Posterior cingulate gyrus (tissue), 11 donors: ENCODE results near the gene PTF1A.
A peak's percentile ranks its signal among the peaks of the same experiment; 100 is the strongest.

ENCODE experiments used
- DNase-seq, 10 donors: peaks; one replicate each; pipeline versions ENCODE4 v3.0.0 to v3.0.0-alpha.2; 2020 to 2021; ENCODE audit warnings: mixed read lengths in 3 of 10
- intact Hi-C: fragments of 100-400 bp; cut with DNase I; formaldehyde crosslinking; loops from one replicate; pipeline ENCODE4 v1.15.1; 2023

Gene PTF1A

DNA sequence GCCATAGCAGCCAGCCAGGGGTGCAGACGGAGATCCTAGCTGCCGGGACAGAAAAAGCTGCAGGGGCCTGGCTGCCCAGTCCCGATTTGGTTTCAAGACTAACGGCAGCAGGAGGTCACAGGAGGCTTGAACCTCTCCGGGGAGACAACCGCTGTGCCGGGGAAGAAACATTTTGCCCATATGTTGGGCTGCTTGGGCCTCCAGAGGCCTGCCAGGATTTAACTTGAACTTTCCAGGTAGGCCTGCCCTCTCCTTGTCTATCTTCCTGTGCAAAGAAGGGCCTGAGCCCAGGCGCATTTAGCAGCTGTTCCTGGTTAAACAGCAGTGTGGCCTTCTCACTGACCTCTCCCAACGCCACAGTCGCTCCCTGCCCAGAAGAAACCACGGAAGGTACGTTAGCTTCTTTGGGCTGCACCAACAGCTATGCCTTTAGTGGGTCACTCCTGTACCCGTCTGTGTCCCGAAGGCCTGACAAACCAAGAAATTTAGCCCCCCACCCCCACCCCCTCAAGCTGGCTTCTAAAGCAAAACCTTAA, 17.1 kb upstream of the PTF1A start:
- intact Hi-C loops: no loop called here
- no peak for DNase-seq

DNA sequence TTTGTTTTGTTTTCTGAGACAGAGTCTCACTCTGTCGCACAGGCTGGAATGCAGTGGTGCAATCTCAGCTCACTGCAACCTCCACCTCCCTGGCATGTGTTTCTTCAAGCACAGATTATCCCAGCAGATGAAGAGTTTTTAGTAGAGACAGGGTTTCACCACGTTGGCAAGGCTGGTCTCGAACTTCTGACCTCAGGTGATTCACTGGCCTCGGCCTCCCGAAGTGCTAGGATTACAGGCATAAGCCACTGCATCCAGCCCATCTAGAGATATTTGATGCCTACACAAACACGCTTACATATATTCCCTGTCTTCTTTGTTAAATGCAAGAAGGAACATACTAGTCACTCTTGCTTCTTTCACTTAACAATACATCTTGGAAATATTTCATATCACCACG, 5.9 kb upstream of the PTF1A start:
- intact Hi-C loops: no loop called here
- no peak for DNase-seq

DNA sequence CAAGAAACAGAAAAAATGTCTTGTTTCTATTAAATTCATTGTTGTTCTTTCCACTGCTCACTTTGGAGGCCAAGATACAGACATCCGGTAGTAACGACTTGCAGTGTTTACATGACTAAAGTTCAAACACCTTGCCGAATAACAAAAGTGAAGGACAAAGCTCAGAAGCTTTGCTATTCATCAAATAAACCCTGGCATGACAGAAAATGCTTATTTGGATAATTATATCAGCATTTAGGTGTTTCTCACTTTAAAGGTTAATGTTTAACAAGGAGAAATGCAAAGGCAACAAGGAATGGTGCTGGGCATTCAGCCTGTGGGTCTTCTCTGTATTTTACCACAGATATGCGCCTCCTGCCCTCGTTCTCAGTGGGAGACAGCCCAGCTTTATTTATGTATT, 5.4 kb upstream of the PTF1A start:
- DNase-seq: no peak

DNA sequence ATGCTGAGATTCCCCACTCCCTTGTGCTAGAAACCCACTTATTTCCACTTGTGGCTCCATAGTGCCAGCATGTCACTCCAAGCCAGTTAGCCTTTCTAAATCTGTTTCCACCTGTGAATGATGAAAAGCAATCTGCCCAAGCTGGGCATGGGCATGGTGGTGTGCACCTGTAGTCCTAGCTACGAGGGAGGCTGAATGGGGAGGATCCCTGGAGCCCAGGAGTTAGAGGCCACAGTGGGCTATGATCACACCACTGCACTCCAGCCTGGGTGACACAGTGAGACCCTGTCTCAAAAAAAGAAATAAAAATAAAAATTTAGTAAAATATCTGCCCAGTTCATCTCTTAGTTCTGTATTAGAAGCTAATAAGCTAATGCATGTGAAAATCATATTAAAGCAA, 5.0 kb upstream of the PTF1A start:
- no peak for DNase-seq
- intact Hi-C loops: no loop called here

More for the DNA sequence above, 5.4 kb upstream of the PTF1A start:
- intact Hi-C loops: no loop called here

DNA sequence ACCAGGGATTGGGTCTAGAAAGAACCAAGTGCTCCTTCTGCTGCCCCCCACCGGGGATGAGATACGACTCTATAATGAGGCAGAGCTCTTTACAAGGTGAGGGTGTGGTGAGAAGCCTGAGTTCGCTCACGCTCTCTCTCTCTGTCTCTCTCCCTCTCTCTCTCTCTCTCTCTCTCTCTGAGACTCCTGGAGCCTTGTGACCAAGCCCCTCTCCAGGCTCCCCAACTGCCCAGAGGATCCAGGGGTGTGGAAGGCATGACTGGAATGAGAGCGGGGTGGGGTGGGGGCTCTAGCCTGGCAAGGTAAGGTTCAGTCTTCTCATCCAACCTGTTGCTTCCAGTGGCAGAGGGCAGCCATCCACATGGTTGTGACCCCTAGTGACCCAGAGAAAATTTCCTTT, 3.1 kb upstream of the PTF1A start:
- intact Hi-C loops: no loop called here
- no peak for DNase-seq

DNA sequence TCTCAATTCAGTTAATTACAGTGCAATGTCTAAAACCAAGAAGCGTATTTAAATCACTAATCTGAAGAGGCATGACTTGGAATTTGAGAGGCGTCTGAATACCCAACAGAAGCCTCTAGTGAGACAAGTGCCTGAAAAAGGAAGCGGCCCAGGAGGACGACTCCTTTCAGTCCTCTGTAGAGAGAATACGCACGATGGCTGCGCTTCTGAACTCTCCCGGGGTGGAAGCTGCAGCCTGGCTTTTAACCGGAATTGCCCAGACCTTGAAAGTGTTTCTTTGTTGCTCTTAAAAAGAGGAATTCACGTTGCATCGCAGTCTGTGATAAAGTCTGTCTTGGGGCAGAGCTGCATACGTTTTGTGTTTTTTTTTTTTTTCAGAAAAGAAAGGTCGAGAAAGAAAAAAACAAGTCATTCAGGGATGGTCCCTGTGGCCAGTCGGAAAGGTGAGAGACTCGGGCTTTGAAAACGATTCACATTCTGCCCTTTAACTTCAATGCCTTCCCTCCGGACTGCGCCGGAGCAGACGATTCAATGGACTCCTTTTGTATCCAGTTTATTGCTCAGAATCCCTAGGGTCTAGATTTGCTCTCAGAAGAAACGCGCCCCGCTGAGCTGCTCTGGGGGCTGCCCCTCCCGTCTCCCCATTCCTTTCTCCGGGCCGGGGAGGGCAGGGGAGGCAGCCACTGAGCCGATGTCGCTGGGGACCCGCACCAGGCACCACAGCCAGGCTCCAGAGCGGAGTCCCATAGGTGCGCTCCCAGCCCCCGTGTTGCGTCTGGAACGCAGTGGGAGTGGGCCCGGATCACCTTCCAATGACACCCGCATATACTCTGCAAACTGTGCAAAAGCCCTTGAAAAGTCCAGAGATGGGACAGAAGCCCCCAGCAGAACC, 994 bp upstream of the PTF1A start:
- intact Hi-C loops: no loop called here
- peak in 1 of 10 donors; percentile 79 for DNase-seq

DNA sequence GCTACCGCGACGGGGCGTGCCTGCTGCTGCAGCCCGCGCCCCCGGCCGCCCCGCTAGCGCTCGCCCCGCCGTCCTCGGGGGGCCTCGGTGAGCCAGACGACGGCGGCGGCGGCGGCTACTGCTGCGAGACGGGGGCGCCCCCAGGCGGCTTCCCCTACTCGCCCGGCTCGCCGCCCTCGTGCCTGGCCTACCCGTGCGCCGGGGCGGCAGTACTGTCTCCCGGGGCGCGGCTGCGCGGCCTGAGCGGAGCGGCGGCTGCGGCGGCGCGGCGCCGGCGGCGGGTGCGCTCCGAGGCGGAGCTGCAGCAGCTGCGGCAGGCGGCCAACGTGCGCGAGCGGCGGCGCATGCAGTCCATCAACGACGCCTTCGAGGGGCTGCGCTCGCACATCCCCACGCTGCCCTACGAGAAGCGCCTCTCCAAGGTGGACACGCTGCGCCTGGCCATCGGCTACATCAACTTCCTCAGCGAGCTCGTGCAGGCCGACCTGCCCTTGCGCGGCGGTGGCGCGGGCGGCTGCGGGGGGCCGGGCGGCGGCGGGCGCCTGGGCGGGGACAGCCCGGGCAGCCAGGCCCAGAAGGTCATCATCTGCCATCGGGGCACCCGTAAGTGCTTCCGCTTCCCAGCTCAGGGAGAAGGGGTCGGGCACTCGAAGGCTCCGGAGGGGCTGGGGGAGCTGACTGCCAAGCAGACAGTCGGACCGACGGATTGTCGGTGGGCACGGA, 761 bp downstream of the PTF1A start:
- DNase-seq: no peak
- intact Hi-C loops: no loop called here

DNA sequence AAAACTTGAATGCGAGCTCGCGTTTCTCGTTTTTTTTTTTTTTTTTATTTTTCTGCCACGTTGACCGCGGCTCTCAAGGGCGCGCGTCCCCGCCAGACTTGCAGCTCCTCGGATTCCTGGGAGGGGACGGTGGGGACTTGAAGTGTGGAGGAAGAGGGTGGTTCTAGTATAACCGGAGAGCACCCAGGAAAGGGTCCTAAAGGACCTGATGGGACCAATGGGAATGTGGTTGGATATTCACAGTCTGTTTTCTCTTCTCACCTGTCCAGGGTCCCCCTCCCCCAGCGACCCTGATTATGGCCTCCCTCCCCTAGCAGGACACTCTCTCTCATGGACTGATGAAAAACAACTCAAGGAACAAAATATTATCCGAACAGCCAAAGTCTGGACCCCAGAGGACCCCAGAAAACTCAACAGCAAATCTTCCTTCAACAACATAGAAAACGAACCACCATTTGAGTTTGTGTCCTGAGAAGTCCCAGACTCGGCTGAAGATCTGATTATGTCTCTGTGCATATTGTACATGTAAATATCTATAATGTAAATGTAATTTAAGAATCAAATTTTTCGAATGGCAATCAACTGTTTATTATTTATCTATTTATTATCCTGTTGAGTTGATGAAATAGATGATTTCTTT, 1.4 kb downstream of the PTF1A start:
- intact Hi-C loops: no loop called here
- no peak for DNase-seq

DNA sequence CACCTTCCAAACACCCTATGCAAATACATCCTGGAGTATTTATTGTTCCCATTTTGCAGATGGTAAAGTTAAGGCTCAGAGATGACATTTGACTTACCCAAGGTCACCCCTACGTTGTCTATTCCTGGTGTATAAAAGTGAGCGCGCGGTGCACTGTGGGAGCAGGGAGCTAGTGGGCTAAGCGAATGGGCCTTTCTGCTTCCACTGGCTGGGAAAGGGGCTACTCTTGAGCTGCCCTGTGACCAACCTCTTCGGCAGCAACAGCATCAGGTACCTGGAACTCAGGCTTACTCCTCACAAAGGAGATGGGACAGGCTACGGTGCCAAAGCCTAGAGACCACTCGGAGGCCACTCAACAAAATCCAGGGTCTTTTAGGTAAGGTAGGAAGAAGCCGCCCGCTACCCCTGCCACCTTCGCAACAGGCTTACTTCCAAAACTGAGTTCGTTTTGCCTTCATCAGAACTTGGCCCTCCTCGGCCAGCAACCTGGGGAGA, 2.4 kb downstream of the PTF1A start:
- intact Hi-C loops: no loop called here
- DNase-seq: no peak

DNA sequence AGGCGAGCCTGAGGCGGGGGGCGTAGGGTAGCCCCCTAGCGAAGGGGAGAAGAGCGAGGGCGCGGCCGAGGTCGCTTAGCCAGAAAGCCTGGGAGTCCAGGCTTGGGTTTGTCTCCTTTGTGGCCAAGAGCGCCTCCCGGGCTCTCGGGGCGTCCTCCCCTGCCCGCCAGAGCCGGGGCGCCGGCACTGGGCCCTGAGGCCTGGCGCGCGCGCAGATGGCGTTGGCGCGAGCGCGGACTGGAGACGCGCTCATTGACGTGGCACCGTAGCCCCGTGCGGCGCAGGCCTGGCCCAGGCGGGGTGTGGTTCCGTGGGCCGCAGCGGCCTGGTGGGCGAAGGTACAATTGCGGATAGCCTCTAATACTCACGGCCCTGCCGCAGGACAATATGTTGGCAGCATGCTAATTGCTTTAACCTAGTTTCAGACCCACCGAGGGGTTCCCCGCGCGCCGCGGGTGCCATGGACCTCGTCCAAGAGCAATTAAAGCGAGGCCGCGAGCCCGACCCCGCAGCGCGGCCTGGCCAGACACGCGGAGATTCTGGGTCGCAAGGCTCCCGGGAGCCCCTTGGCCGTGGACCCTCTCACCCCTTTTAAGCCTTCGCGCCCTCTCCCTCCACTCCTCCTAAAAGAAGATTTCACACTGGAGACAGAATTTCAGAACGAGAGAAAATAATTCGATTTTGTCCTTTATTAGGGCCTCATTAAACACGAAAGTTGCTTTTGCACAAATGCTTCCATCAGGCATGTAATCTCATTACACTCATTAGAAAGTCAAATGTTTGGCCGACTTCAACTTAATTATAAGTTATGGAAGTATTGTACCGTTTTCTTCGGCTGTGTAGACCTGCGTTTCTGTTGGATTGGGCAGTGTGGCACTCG, 3.1 kb downstream of the PTF1A start:
- no peak for DNase-seq
- intact Hi-C loops: no loop called here

DNA sequence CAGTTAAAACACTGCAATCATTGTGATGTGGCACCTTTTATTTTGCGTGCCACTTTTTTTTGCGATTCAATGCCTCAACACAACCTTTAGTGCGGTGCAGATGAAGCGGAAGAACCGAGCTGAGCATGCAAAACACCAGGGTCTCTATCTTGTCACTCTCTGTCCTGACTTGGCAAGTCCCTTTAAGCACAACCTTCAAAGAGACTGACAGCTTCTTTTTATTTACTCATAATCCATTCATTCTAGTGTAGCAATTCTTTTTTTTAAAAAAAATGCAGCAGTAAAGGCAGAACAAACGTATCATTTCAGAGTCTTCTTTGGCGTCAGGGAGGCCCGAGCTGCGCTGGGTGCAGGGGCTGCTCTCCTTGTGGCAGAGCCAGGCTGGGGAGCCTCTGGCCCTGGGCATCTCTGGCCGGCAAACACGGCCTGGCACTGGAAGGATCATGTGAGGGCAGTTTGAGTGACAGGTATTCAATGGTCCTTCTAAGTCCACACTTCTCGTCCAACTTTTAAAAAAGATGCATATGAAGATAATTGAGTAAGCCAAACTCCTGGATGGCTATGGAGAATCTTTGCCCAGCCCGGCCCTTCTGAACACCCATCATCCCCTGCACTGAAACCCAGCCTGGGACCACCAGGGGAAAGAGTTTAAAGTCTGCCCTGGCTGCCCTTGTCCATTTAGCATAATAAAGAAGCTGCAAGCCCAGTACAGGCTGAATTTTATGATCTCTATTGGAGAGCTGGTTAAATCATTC, 3.9 kb downstream of the PTF1A start:
- no peak for DNase-seq

DNA sequence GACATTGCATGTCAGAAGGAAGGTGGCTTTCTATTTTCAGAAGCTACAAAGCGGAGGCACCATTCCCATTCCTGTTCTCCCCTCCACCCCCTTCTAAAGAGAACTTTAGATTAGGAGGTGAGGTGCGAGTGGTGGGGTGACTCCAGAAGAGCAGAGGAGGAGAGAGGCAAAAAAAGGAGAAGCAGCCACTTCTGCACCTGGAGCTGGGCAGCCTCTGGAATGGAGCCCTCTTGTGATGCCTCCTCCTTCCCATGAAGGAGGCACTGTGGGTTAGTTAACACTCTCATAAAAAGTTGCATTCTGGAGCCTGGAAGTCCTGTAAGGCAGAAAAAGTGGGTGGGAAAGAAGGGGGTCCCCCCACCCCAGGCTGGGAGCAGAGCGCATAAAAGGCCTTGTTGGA, 4.8 kb downstream of the PTF1A start:
- no peak for DNase-seq
- intact Hi-C loops: no loop called here

More for the DNA sequence above, 3.9 kb downstream of the PTF1A start:
- intact Hi-C loops: no loop called here

DNA sequence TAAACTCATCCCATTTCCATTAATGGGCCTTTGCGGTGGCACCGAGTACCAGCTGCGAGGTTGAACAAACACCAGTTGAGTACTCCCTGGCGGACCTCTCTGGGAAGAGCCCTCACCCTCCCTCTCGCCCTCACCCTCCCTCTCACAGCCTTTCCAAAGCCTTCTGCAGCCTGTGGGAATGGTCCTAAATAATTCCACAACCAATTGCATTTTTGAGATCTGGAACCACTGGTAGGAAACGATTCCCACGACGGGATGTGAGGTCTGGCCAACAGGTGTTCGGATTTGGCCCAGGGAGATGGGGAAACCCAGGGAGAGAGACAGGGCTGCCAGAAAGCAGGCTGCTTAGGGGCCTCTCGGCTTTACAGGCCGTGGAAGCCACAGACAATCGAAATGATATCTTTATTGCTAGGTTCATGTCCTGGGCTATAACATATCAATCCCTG, 5.3 kb downstream of the PTF1A start:
- intact Hi-C loops: no loop called here
- DNase-seq: no peak

DNA sequence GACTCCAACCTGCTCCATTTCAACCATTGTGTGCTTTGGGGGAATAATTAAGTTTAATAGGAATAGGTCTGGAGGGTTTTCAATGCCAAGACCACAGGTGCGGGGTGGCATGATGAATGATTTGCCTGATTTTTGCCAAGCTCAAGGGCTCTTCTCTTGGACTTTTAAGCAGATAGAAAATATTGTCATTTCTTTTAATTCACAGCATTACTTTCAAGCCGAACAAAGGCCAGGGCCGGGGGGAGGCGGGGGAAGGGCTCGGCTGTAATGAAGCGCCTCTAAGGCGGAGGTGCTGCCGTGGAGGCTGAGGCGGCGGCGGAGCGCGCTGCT, 6.5 kb downstream of the PTF1A start:
- DNase-seq: no peak
- intact Hi-C loops: no loop called here

DNA sequence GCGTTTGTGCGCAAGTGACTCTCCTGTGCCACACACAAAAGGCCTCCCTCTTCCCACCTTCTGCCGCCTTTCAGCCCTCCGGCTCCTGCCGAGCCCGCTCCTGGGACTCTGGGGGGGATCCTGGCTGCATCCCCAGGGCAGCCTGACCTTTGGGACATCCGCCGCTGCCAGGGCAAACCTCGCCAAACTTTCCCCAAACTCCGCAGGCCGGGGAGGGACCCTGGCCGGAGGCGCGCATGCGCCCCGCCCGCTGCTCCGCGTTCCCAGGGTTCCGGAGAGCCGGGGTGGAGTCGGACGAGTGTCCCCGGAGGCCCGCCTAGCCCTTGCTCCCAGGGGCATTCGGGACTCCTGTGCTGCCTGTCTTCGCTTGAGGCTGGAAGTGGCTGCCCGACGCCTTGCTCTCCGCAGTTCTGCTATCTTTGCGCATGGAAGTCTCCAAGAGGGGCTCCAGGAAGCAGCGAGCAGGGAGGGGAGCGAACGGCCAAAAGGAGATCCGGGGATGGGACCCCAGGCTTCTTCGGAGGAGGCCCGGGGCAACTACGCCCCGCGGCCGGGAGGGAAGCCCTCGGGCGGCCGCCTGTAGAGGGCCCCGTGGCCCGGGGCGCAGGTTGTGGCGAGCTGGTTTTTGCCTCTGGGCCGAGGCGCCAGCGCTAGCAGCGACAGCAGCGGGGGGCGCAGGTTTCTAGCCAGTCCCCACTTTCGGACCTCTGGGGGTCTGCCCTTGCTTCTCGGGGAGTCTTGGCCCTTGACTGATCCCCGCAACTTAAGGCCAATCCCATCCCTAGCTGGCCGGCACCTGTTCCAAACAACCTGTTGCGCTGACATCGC, 7.0 kb downstream of the PTF1A start:
- no peak for DNase-seq
- intact Hi-C loops: no loop called here

DNA sequence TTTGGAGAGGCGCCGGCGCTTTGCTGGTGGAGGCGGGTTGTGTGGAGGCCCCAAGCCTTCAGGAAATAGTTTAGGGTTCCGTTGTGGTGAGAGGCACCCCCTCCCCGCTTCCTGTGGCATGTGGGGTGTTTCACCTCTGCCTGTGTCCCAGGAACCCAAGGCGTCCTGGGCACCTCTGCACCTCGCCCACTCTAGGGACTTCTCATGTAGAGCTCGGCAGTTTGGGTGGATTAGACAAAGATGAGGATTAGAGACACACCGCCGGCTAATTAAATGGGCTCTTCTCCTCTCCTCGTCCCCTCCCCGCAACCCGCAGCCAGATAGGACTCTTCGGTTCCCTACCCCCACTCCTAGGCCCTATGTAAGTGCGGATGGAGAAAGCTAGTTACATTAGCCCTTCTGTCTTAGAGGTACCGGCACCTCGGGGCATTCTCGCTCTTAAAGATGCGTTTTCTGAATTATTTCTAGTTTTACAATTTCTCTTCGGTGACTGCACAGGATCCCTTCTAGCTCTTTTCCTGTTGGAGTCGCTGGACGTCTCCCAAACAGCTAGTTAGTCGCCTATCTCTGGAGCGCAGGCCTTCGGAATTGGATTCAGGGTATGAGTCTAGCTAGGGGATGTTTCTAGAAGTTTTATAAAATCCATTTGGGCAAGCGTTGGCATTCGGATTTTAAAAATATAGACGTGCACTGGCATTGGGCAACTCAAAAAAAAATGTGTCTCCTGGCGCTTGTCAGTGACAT, 7.8 kb downstream of the PTF1A start:
- intact Hi-C loops: no loop called here

DNA sequence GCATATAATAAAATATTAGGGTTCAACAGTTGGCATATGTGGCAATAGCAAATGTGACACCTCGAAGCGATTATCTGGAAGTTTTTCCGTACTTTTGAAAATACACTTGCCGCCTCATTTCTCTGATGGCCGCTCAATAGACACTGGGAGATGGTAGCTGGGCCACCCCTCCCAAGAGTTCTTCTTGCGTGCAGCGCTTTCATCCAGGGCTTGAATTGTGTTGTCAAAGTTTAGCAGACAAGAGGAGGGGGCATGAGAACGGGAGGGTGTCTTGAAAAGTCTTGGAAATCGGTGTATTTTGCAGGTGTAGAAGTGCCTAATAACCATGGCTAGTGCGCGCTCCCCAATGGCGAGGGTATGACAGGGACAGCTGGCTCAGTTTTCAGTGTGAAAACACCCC, 8.5 kb downstream of the PTF1A start:
- intact Hi-C loops: no loop called here
- no peak for DNase-seq

More for the DNA sequence above, 7.8 kb downstream of the PTF1A start:
- no peak for DNase-seq
